GM19324 (cell line): ENCODE measurements around the gene TUBGCP2.
"Not testable (repeated sequence)": the region's sequence is repeated elsewhere in the genome, so short reads cannot be mapped to it uniquely, and the experiment has no call there.

Experiments
- ATAC-seq: cut with Tn5 transposase; IDR thresholded peaks from one replicate; pipeline ENCODE4 v1.9.1; 2021; ENCODE audit warnings: mild to moderate bottlenecking, moderate library complexity; ENCODE audit not compliant: unreplicated experiment, low FRiP score

Gene TUBGCP2

GRCh38 chr10:133234796-133235195 lies 73.9 kb downstream of the TUBGCP2 start:
- ATAC-seq: not testable (repeated sequence)

- ATAC-seq: no peak
These were observed 76.6 kb downstream of the TUBGCP2 start for GRCh38 chr10:133231946-133232574.

- no peak for ATAC-seq
These were observed 77.3 kb downstream of the TUBGCP2 start for GRCh38 chr10:133231244-133231945.

GRCh38 chr10:133230387-133231195 lies 78.1 kb downstream of the TUBGCP2 start:
- no peak for ATAC-seq

GRCh38 chr10:133230044-133230361 lies 78.7 kb downstream of the TUBGCP2 start, which contains the start of gene UTF1:
Gene UTF1 (plus strand): TSS chr10:133230217. CDS start chr10:133230289, 72 bp downstream.
- no peak for ATAC-seq

GRCh38 chr10:133229265-133230043 lies 79.2 kb downstream of the TUBGCP2 start:
- no peak for ATAC-seq
